ENCODE measurements around the gene TJAP1.
"Not testable (repeated sequence)": the region's sequence is repeated elsewhere in the genome, so short reads cannot be mapped to it uniquely, and the experiment has no call there.

The TJAP1 gene

GRCh38 chr6:43445576-43445975, 31.8 kb upstream of the TJAP1 start:
- Mint-ChIP-seq H3K4me3 (no peak overlapping the region), H3K4me1 (no peaks in the 10 kb centered on the region), H3K27ac (no peak overlapping the region), H3K9me3 (no peaks in the 10 kb centered on the region), H3K27me3 (no peaks in the 10 kb centered on the region), H3K36me3 (ENCODE audit: low read depth) (peaks cover 2% of the 10 kb centered on the region)
- DNase-seq (no peak), ATAC-seq (no peak)

GRCh38 chr6:43447604-43448003, 29.8 kb upstream of the TJAP1 start:
- peaks cover 2% of the 10 kb centered on the region for H3K36me3 Mint-ChIP-seq (ENCODE audit: low read depth)
- no peak overlapping the region for H3K4me3 Mint-ChIP-seq
- DNase-seq (no peak), ATAC-seq (no peak)
- H3K27ac Mint-ChIP-seq, result peak overlapping the region; percentile 14
- H3K27me3 Mint-ChIP-seq, result no peaks in the 10 kb centered on the region
- no peaks in the 10 kb centered on the region for H3K4me1 Mint-ChIP-seq
- no peaks in the 10 kb centered on the region for H3K9me3 Mint-ChIP-seq

GRCh38 chr6:43448916-43449315, 28.5 kb upstream of the TJAP1 start:
- no peak for ATAC-seq
- no peak for DNase-seq
- peaks cover under 1% of the 10 kb centered on the region for H3K4me1 Mint-ChIP-seq
- H3K27ac Mint-ChIP-seq, result no peak overlapping the region
- H3K4me3 Mint-ChIP-seq, result no peak overlapping the region
- no peaks in the 10 kb centered on the region for H3K9me3 Mint-ChIP-seq
- no peaks in the 10 kb centered on the region for H3K27me3 Mint-ChIP-seq
- H3K36me3 Mint-ChIP-seq (ENCODE audit: low read depth), result peaks cover 3% of the 10 kb centered on the region

- Mint-ChIP-seq H3K36me3 (ENCODE audit: low read depth) (peaks cover 3% of the 10 kb centered on the region), H3K4me1 (peaks cover 3% of the 10 kb centered on the region), H3K4me3 (no peak overlapping the region), H3K27me3 (peaks cover 2% of the 10 kb centered on the region), H3K27ac (no peak overlapping the region), H3K9me3 (no peaks in the 10 kb centered on the region)
- ATAC-seq (no peak), DNase-seq (no peak)
Measured at GRCh38 chr6:43450699-43451131, 26.7 kb upstream of the TJAP1 start.

- H3K9me3 Mint-ChIP-seq, result no peaks in the 10 kb centered on the region
- H3K27me3 Mint-ChIP-seq, result peaks cover 8% of the 10 kb centered on the region
- H3K4me3 Mint-ChIP-seq, result no peak overlapping the region
- peaks cover 3% of the 10 kb centered on the region for H3K36me3 Mint-ChIP-seq (ENCODE audit: low read depth)
- DNase-seq (no peak), ATAC-seq (no peak)
- no peak overlapping the region for H3K27ac Mint-ChIP-seq
- peaks cover 10% of the 10 kb centered on the region for H3K4me1 Mint-ChIP-seq
Measured at GRCh38 chr6:43451348-43451747, 26.0 kb upstream of the TJAP1 start.

GRCh38 chr6:43451939-43452338, 25.4 kb upstream of the TJAP1 start:
- peaks cover 11% of the 10 kb centered on the region for H3K27me3 Mint-ChIP-seq
- ATAC-seq, result no peak
- peaks cover 3% of the 10 kb centered on the region for H3K36me3 Mint-ChIP-seq (ENCODE audit: low read depth)
- peaks cover 14% of the 10 kb centered on the region for H3K4me1 Mint-ChIP-seq
- H3K27ac Mint-ChIP-seq, result no peak overlapping the region
- H3K4me3 Mint-ChIP-seq, result no peak overlapping the region
- no peak for DNase-seq
- no peaks in the 10 kb centered on the region for H3K9me3 Mint-ChIP-seq

GRCh38 chr6:43452896-43453295, 24.5 kb upstream of the TJAP1 start:
- no peaks in the 10 kb centered on the region for H3K9me3 Mint-ChIP-seq
- DNase-seq (no peak), ATAC-seq (no peak)
- peaks cover 13% of the 10 kb centered on the region for H3K27me3 Mint-ChIP-seq
- H3K4me3 Mint-ChIP-seq, result no peak overlapping the region
- no peak overlapping the region for H3K27ac Mint-ChIP-seq
- peaks cover 14% of the 10 kb centered on the region for H3K4me1 Mint-ChIP-seq
- H3K36me3 Mint-ChIP-seq (ENCODE audit: low read depth), result peaks cover 3% of the 10 kb centered on the region

- no peak overlapping the region for H3K27ac Mint-ChIP-seq
- no peak for DNase-seq
- no peak overlapping the region for H3K4me3 Mint-ChIP-seq
- peaks cover 14% of the 10 kb centered on the region for H3K4me1 Mint-ChIP-seq
- peaks cover 3% of the 10 kb centered on the region for H3K36me3 Mint-ChIP-seq (ENCODE audit: low read depth)
- H3K27me3 Mint-ChIP-seq, result peaks cover 13% of the 10 kb centered on the region
- ATAC-seq, result no peak
- no peaks in the 10 kb centered on the region for H3K9me3 Mint-ChIP-seq
Measured at GRCh38 chr6:43453831-43454230, 23.5 kb upstream of the TJAP1 start.

GRCh38 chr6:43454290-43454695, 23.1 kb upstream of the TJAP1 start:
- ATAC-seq (peak; percentile 35), DNase-seq (peak; percentile 81)
- Mint-ChIP-seq H3K9me3 (no peaks in the 10 kb centered on the region), H3K4me3 (peak overlapping the region; percentile 48), H3K27me3 (peaks cover 13% of the 10 kb centered on the region), H3K36me3 (ENCODE audit: low read depth) (peaks cover 3% of the 10 kb centered on the region), H3K4me1 (peaks cover 14% of the 10 kb centered on the region), H3K27ac (no peak overlapping the region)

GRCh38 chr6:43454696-43455530, 22.5 kb upstream of the TJAP1 start:
- no peak overlapping the region for H3K27ac Mint-ChIP-seq
- peak; percentile 42 for ATAC-seq
- peaks cover 3% of the 10 kb centered on the region for H3K36me3 Mint-ChIP-seq (ENCODE audit: low read depth)
- no peaks in the 10 kb centered on the region for H3K9me3 Mint-ChIP-seq
- peak overlapping the region; percentile 48 for H3K4me3 Mint-ChIP-seq
- H3K27me3 Mint-ChIP-seq, result peaks cover 13% of the 10 kb centered on the region
- peaks cover 14% of the 10 kb centered on the region for H3K4me1 Mint-ChIP-seq
- peak; percentile 27 for DNase-seq

GRCh38 chr6:43455531-43456428, 21.6 kb upstream of the TJAP1 start, which contains the start of gene DLK2:
Gene DLK2, minus strand, starts transcription at chr6:43455548. Its CDS starts 723 bp downstream, at chr6:43454825.
- Mint-ChIP-seq H3K27me3 (peaks cover 15% of the 10 kb centered on the region), H3K4me1 (peaks cover 14% of the 10 kb centered on the region), H3K27ac (peak within 1 kb of the TSS; percentile 24), H3K9me3 (no peaks in the 10 kb centered on the region), H3K36me3 (ENCODE audit: low read depth) (peaks cover 3% of the 10 kb centered on the region), H3K4me3 (peak within 1 kb of the TSS; percentile 80)
- ATAC-seq, result peak; percentile 67
- DNase-seq, result peak; percentile 53

GRCh38 chr6:43457643-43458042, 19.7 kb upstream of the TJAP1 start:
- H3K4me1 Mint-ChIP-seq, result peaks cover 14% of the 10 kb centered on the region
- ATAC-seq (no peak), DNase-seq (no peak)
- H3K27me3 Mint-ChIP-seq, result peaks cover 26% of the 10 kb centered on the region
- no peaks in the 10 kb centered on the region for H3K9me3 Mint-ChIP-seq
- H3K27ac Mint-ChIP-seq, result no peak overlapping the region
- H3K4me3 Mint-ChIP-seq, result no peak overlapping the region
- peaks cover 3% of the 10 kb centered on the region for H3K36me3 Mint-ChIP-seq (ENCODE audit: low read depth)

- not testable (repeated sequence) for H3K27ac Mint-ChIP-seq; DNase-seq; ATAC-seq; H3K9me3 Mint-ChIP-seq; H3K4me3 Mint-ChIP-seq; H3K36me3 Mint-ChIP-seq (ENCODE audit: low read depth)
- Mint-ChIP-seq H3K27me3 (peaks cover 27% of the 10 kb centered on the region), H3K4me1 (peaks cover 14% of the 10 kb centered on the region)
Measured at GRCh38 chr6:43458154-43458553, 19.2 kb upstream of the TJAP1 start.

- Mint-ChIP-seq H3K4me3 (no peak overlapping the region), H3K9me3 (no peaks in the 10 kb centered on the region), H3K27me3 (peaks cover 27% of the 10 kb centered on the region), H3K27ac (no peak overlapping the region), H3K4me1 (peaks cover 12% of the 10 kb centered on the region), H3K36me3 (ENCODE audit: low read depth) (no peaks in the 10 kb centered on the region)
- ATAC-seq (no peak), DNase-seq (no peak)
Measured at GRCh38 chr6:43459535-43459934, 17.8 kb upstream of the TJAP1 start.

- ATAC-seq (no peak), DNase-seq (no peak)
- no peak overlapping the region for H3K27ac Mint-ChIP-seq
- H3K9me3 Mint-ChIP-seq, result no peaks in the 10 kb centered on the region
- H3K36me3 Mint-ChIP-seq (ENCODE audit: low read depth), result no peaks in the 10 kb centered on the region
- H3K4me3 Mint-ChIP-seq, result no peak overlapping the region
- H3K4me1 Mint-ChIP-seq, result peaks cover 12% of the 10 kb centered on the region
- H3K27me3 Mint-ChIP-seq, result peaks cover 27% of the 10 kb centered on the region
Measured at GRCh38 chr6:43460032-43460431, 17.3 kb upstream of the TJAP1 start.
